Measurements from ENCODE around the gene STK31. TPM values are rescaled to one million over a fixed set of nuclear protein-coding genes. Genes with fewer than 3 reads are reported as not detected.

Gene STK31, protein sequence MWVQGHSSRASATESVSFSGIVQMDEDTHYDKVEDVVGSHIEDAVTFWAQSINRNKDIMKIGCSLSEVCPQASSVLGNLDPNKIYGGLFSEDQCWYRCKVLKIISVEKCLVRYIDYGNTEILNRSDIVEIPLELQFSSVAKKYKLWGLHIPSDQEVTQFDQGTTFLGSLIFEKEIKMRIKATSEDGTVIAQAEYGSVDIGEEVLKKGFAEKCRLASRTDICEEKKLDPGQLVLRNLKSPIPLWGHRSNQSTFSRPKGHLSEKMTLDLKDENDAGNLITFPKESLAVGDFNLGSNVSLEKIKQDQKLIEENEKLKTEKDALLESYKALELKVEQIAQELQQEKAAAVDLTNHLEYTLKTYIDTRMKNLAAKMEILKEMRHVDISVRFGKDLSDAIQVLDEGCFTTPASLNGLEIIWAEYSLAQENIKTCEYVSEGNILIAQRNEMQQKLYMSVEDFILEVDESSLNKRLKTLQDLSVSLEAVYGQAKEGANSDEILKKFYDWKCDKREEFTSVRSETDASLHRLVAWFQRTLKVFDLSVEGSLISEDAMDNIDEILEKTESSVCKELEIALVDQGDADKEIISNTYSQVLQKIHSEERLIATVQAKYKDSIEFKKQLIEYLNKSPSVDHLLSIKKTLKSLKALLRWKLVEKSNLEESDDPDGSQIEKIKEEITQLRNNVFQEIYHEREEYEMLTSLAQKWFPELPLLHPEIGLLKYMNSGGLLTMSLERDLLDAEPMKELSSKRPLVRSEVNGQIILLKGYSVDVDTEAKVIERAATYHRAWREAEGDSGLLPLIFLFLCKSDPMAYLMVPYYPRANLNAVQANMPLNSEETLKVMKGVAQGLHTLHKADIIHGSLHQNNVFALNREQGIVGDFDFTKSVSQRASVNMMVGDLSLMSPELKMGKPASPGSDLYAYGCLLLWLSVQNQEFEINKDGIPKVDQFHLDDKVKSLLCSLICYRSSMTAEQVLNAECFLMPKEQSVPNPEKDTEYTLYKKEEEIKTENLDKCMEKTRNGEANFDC
- total RNA-seq = 1 to 10 TPM in 1 of 2 donors, under 1 TPM in 1; 0.92 to 1.5 TPM

DNA sequence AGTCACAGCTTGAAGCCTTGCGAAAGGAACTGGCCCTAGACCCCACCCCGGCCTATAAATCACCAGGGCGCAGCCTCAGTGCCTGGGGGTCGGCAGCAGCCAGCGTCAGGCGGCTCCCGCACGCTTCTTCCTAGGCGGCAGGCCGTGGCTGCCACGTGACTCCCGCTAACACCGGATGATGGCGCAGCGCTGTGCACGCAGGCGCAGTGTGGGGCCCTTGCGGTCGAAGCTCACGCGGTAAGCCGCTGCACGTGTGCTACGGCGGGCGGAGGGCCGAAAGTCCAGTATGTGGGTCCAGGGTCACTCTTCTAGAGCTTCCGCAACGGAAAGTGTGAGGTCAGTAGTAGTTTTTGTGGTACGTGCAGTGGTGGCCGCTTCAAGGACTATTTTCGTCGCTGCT lies at the start of gene STK31:
Gene STK31, plus strand, starts transcription at position 220 of the 400 bp plus-strand sequence. Its CDS starts 67 bp downstream, at position 287.
- DNase-seq (ENCODE audit: low spot score) (no peak), ATAC-seq (ENCODE audit: insufficient number of reproducible peaks, low FRiP score, low read depth) (no peak)
- no peaks in the 10 kb centered on the region for H3K4me1 ChIP-seq (ENCODE audit: control insufficient read depth in 1 of 2, low read depth in 2 of 2)
- peaks cover 9% of the 10 kb centered on the region for H3K36me3 ChIP-seq
- no peak within 1 kb of the TSS for H3K4me3 ChIP-seq
- H3K9me3 ChIP-seq = peaks cover 9% of the 10 kb centered on the region
- TF ChIP-seq, protein P1, sequence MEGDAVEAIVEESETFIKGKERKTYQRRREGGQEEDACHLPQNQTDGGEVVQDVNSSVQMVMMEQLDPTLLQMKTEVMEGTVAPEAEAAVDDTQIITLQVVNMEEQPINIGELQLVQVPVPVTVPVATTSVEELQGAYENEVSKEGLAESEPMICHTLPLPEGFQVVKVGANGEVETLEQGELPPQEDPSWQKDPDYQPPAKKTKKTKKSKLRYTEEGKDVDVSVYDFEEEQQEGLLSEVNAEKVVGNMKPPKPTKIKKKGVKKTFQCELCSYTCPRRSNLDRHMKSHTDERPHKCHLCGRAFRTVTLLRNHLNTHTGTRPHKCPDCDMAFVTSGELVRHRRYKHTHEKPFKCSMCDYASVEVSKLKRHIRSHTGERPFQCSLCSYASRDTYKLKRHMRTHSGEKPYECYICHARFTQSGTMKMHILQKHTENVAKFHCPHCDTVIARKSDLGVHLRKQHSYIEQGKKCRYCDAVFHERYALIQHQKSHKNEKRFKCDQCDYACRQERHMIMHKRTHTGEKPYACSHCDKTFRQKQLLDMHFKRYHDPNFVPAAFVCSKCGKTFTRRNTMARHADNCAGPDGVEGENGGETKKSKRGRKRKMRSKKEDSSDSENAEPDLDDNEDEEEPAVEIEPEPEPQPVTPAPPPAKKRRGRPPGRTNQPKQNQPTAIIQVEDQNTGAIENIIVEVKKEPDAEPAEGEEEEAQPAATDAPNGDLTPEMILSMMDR (IDR thresholded peaks at IDR 0.05) = no peak
- no peak within 1 kb of the TSS for H3K27ac ChIP-seq
- no peaks in the 10 kb centered on the region for H3K27me3 ChIP-seq (replicated peaks; ENCODE audit: insufficient read depth)

DNA sequence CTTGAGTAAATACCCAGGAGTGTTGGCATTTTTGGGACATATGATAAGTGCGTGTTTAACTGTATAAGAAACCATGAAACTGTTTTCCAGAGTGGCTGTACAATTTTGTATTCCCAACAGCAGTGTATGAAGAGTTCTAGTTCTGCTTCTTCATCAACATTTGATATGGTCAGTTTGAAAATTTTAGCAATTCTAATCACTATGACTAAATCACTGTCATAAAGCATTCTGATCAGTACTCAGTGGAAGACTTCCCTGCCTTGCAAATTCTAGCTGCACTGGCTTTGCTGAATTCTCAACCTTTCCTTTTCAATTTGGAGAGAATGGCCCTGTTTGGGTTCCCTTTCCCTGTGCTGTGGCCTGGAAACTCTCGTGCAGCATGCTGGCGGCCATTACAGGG lies 48.6 kb upstream of the STK31 start:
- peaks cover 4% of the 10 kb centered on the region for H3K9me3 ChIP-seq
- ATAC-seq (ENCODE audit: insufficient number of reproducible peaks, low FRiP score, low read depth) (no peak), DNase-seq (ENCODE audit: low spot score) (no peak)
- H3K4me3 ChIP-seq = no peak overlapping the region
- H3K27me3 ChIP-seq (replicated peaks; ENCODE audit: insufficient read depth) = no peaks in the 10 kb centered on the region
- H3K36me3 ChIP-seq = no peaks in the 10 kb centered on the region
- H3K27ac ChIP-seq = no peak overlapping the region
- TF ChIP-seq, protein P1 (IDR thresholded peaks at IDR 0.05) = no peak
- no peaks in the 10 kb centered on the region for H3K4me1 ChIP-seq (ENCODE audit: control insufficient read depth in 1 of 2, low read depth in 2 of 2)

DNA sequence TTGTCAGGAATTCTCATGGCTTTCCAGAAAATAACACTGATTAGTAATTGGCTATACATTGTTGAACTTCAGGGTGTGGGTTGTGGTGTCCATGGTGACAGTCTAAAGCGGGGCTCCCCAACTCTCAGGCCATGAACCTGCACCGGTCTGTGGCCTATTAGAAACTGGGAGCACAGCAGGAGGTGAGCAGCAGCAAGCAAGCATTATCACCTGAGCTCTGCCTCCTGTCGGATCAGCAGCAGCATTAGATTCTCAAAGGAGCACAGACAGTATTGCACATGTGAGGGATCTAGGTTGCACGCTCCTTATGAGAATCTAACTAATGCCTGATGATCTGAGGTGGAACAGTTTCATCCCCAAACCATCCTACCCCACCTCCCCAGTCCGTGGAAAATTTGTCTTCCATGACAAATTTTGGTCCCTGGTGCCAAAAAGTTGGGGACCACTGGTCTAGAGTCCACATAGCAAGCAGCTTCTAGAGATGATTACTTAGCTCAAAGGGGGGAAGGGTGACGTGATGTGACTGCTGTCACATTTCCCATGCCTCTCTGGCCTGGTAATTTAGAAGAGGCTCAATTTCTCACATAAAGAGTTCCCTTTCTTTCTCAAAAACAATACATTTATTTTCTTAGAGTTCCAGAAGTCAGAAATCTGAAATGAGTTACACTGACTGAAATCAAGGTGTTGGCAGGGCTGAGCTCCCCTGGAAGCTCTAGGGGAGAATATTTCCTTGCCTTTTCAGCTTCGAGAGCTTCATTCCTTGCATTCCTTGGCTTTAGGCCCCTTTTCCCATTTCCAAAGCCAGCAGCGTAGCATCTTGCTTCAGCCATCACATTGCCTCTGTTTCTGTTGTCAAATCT lies 47.7 kb upstream of the STK31 start:
- no peaks in the 10 kb centered on the region for H3K4me1 ChIP-seq (ENCODE audit: control insufficient read depth in 1 of 2, low read depth in 2 of 2)
- peaks cover 4% of the 10 kb centered on the region for H3K9me3 ChIP-seq
- DNase-seq (ENCODE audit: low spot score) (no peak), ATAC-seq (ENCODE audit: insufficient number of reproducible peaks, low FRiP score, low read depth) (no peak)
- H3K4me3 ChIP-seq = no peak overlapping the region
- TF ChIP-seq, protein P1 (IDR thresholded peaks at IDR 0.05) = no peak
- no peak overlapping the region for H3K27ac ChIP-seq
- no peaks in the 10 kb centered on the region for H3K27me3 ChIP-seq (replicated peaks; ENCODE audit: insufficient read depth)
- H3K36me3 ChIP-seq = no peaks in the 10 kb centered on the region

DNA sequence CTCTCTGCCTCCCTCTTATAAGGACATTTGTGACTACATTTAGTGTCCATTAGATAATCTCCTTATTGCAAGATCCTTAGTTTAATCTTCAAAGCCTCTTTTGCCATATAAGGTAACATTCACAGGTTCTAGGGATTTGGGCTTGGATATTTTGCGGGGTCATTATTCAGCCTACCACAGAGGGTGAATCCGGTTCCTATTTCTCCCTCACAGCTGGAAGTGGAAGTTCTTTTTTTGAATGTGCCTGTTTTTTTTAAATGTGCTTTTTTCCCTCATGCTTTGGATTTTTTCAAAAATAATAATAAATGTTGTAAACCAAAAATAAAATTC lies 47.1 kb upstream of the STK31 start:
- H3K27me3 ChIP-seq (replicated peaks; ENCODE audit: insufficient read depth) = no peaks in the 10 kb centered on the region

More for the DNA sequence above, 47.1 kb upstream of the STK31 start:
- H3K4me1 ChIP-seq (ENCODE audit: control insufficient read depth in 1 of 2, low read depth in 2 of 2) = no peaks in the 10 kb centered on the region
- ATAC-seq (ENCODE audit: insufficient number of reproducible peaks, low FRiP score, low read depth) = no peak
- no peak overlapping the region for H3K4me3 ChIP-seq
- H3K27ac ChIP-seq = no peak overlapping the region
- TF ChIP-seq, protein P1 (IDR thresholded peaks at IDR 0.05) = no peak
- H3K9me3 ChIP-seq = peaks cover 4% of the 10 kb centered on the region
- no peak for DNase-seq (ENCODE audit: low spot score)
- no peaks in the 10 kb centered on the region for H3K36me3 ChIP-seq
